Measurements from ENCODE around the gene NQO2. TPM values are rescaled to one million over a fixed set of nuclear protein-coding genes. Genes with fewer than 3 reads are reported as not detected.
A peak's percentile ranks its signal among the peaks of the same experiment; 100 is the strongest.

NQO2 gene
- total RNA-seq, 1 donor from 2014 or later: 22.4 TPM

DNA sequence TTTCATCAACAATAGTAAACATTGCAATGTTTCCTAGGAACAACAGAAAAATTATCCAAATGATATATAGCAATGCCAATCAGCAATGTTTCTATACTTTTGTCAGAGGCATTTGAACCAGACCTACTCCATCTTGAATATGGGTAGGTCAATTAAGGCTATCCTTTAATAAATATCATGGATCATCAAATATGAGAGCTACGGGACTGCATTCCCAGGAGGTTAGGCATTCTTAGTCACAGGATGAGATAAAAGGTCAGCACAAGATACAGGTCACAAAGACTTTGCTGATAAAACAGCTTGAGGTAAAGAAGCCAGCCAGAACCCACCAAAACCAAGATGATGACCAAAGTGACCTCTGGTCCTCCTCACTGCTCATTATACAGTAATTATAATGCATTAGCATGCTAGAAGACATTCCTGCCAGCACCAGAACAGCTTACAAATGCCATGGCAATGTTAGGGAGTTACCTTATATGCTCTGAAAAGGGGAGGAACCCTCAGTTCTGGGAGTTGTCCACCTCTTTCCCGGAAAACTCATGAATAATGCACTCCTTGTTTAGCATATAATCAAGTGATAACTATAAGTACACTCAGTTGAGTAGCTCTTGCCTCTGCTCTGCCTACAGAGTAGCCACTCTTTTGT lies 19.8 kb upstream of the NQO2 start:
- intact Hi-C loops (cut with DNase I): no loop called here
- peak; percentile 35 to 58 for ATAC-seq
- no peak for DNase-seq
- Histone ChIP-seq H3K4me3 (no peak overlapping the region), H3K4me1 (peaks cover 44% of the 10 kb centered on the region), H3K9me3 (no peaks in the 10 kb centered on the region), H3K36me3 (no peaks in the 10 kb centered on the region), H3K27ac (peak overlapping the region; percentile 76), H3K27me3 (ENCODE audit: low read depth) (no peaks in the 10 kb centered on the region)
- TF ChIP-seq CTCF (IDR thresholded peaks at IDR 0.05): no peak

GRCh38 chr6:2980465-2980855 lies 19.2 kb upstream of the NQO2 start:
- no peaks in the 10 kb centered on the region for H3K36me3 ChIP-seq
- H3K4me3 ChIP-seq: no peak overlapping the region
- intact Hi-C loops (cut with DNase I): no loop called here
- no peak for TF ChIP-seq CTCF (IDR thresholded peaks at IDR 0.05)
- H3K9me3 ChIP-seq: no peaks in the 10 kb centered on the region
- peak overlapping the region; percentile 76 for H3K27ac ChIP-seq
- no peaks in the 10 kb centered on the region for H3K27me3 ChIP-seq (ENCODE audit: low read depth)
- DNase-seq: no peak
- ATAC-seq: no peak
- peaks cover 44% of the 10 kb centered on the region for H3K4me1 ChIP-seq

GRCh38 chr6:2982426-2983117 lies 17.1 kb upstream of the NQO2 start:
- no peak for TF ChIP-seq CTCF (IDR thresholded peaks at IDR 0.05)
- H3K27ac ChIP-seq: peak overlapping the region; percentile 76
- no peaks in the 10 kb centered on the region for H3K9me3 ChIP-seq
- intact Hi-C loops (cut with DNase I): no loop called here
- H3K4me1 ChIP-seq: peaks cover 49% of the 10 kb centered on the region
- H3K36me3 ChIP-seq: no peaks in the 10 kb centered on the region
- H3K27me3 ChIP-seq (ENCODE audit: low read depth): no peaks in the 10 kb centered on the region
- ATAC-seq: no peak
- no peak for DNase-seq
- no peak overlapping the region for H3K4me3 ChIP-seq

DNA sequence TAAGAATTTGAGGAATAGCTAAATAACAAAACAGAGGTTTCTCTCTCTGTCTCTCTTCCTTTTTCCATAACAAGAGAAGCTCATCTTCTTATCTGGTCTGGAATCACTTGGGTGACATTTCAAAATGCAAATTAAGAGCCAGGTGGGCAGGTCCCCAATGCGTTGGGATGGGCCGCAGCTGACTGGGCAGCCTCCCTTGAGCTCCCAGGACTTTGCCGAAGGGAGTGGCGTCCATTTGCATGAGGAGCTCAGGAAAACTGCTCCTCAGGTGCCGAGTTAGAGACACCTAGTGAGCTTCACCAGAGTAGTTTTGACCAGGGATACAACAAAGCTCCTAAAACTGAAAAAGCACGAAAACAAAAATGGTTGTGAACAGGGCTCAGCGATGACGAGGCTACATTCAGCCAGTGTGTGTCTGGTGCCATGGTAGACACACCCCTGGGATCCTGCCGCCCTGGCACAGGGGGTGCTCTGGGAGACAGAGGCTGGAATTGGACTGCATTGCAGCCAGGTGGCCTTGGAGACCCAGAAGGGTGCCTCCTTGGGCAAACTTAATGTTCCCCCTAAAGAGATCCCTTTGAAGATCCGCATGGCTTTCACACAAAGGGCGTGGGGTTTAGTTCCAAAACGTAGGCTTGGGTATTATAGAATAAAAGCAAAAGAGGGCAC lies 14.8 kb upstream of the NQO2 start:
- TF ChIP-seq CTCF (IDR thresholded peaks at IDR 0.05): no peak
- no peak for ATAC-seq
- no peak for DNase-seq
- intact Hi-C loops (cut with DNase I): no loop called here
- Histone ChIP-seq H3K9me3 (no peaks in the 10 kb centered on the region), H3K27ac (no peak overlapping the region), H3K36me3 (no peaks in the 10 kb centered on the region), H3K27me3 (ENCODE audit: low read depth) (no peaks in the 10 kb centered on the region), H3K4me3 (no peak overlapping the region), H3K4me1 (peaks cover 43% of the 10 kb centered on the region)

- DNase-seq: no peak
- ATAC-seq: no peak
- intact Hi-C loops (cut with DNase I): no loop called here
- no peak overlapping the region for H3K27ac ChIP-seq
- H3K4me3 ChIP-seq: no peak overlapping the region
- H3K36me3 ChIP-seq: no peaks in the 10 kb centered on the region
- TF ChIP-seq CTCF (IDR thresholded peaks at IDR 0.05): no peak
- H3K27me3 ChIP-seq (ENCODE audit: low read depth): no peaks in the 10 kb centered on the region
- peaks cover 37% of the 10 kb centered on the region for H3K4me1 ChIP-seq
- H3K9me3 ChIP-seq: no peaks in the 10 kb centered on the region
Observed at GRCh38 chr6:2986722-2987221, 12.9 kb upstream of the NQO2 start.

All from lower lobe of right lung (tissue), 2 donors.